RCC 7860 (cell line): Measurements from ENCODE around the gene AKR1B15.
"Not testable (repeated sequence)": the region's sequence is repeated elsewhere in the genome, so short reads cannot be mapped to it uniquely, and the experiment has no call there.

Experiments
- DNase-seq: peaks from one replicate; pipeline ENCODE4 v3.0.0-alpha.2; 2015; ENCODE audit warnings: low spot score
- FAIRE-seq: peaks from 2 replicates; lab custom pipeline; 2012; peaks lifted over from hg19 to GRCh38; lab: Jason Lieb, UNC

Gene AKR1B15

GRCh38 chr7:134548877-134549276 lies at the start of gene AKR1B15:
TSS of gene AKR1B15 (plus strand) at chr7:134549110. CDS start at chr7:134564620, 15,510 bp downstream.
- FAIRE-seq (peak; percentile 75), DNase-seq (peak; percentile 78)

GRCh38 chr7:134500406-134500805 lies 48.5 kb upstream of the AKR1B15 start:
- DNase-seq (no peak), FAIRE-seq (no peak)

GRCh38 chr7:134500982-134501381 lies 47.9 kb upstream of the AKR1B15 start:
- no peak for FAIRE-seq
- no peak for DNase-seq

DNA sequence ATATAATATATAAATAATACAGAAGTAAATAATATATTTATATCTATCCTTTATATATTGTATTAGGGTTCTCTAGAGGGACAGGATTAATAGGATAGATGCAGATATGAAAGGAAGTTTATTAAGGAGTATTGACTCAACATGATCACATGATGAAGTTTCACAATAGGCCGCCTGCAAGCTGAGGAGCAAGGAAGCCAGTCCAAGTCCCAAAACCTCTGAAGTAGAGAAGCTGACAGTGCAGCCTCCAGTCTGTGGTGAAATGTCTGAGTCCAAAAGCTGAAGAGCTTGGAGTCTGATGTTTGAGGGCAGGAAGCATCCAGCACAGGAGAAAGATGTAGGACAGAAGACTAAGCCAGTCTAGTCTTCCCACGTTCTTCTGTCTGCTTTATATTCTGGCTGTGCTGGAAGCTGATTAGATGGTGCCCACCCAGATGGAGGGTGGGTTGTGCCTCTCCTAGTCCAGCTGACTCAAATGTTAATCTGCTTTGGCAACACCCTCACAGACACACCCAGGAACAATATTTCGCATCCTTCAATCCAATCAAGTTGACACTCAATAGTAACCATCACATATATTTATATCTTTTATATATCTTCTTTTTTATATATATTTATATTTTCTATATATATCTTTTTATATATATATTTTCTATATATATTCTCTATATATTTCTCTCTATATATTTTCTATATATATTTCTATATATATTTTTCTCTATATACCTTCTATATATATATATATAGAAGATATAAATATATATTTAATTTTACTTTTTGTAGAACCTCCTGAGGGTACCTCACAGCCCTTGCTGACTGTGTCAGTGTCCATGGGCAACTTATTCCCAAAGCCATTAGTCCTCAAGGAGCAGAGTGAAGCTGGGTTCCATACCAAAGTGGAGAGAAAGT lies 46.2 kb upstream of the AKR1B15 start:
- DNase-seq (no peak), FAIRE-seq (peak; percentile 82)

GRCh38 chr7:134504660-134505164 lies 44.2 kb upstream of the AKR1B15 start:
- FAIRE-seq (no peak), DNase-seq (no peak)

- FAIRE-seq = no peak
- no peak for DNase-seq
Measured at GRCh38 chr7:134505856-134506255, 43.1 kb upstream of the AKR1B15 start.

- DNase-seq (no peak), FAIRE-seq (no peak)
Measured at GRCh38 chr7:134509010-134509409, 39.9 kb upstream of the AKR1B15 start.

DNA sequence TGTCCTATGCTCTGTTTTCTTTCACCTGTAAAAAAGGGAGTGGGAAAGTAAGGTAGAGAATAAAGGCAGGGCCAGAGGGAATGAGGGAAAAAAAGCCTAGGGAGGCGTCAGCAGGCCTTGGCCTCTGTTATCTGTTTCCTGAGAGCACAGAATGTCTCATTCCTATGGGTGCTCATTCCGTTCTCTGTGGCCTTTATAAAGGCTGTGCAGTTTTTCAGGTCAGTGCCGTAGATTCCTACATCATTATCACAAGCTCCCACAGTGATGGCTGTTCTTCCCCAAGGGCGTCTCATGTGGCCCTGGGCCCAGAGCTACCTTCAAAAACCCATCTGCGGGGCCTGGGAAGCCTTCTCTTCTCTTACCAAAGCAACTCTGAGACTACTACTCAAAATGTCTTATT lies 38.3 kb upstream of the AKR1B15 start:
- FAIRE-seq (no peak), DNase-seq (no peak)

- FAIRE-seq = no peak
- DNase-seq = no peak
Measured at GRCh38 chr7:134512271-134512670, 36.6 kb upstream of the AKR1B15 start.

- peak; percentile 53 for DNase-seq
- peak; percentile 69 for FAIRE-seq
Measured at GRCh38 chr7:134513169-134513752, 35.6 kb upstream of the AKR1B15 start.

GRCh38 chr7:134514106-134514505 lies 34.8 kb upstream of the AKR1B15 start:
- no peak for DNase-seq
- no peak for FAIRE-seq

DNA sequence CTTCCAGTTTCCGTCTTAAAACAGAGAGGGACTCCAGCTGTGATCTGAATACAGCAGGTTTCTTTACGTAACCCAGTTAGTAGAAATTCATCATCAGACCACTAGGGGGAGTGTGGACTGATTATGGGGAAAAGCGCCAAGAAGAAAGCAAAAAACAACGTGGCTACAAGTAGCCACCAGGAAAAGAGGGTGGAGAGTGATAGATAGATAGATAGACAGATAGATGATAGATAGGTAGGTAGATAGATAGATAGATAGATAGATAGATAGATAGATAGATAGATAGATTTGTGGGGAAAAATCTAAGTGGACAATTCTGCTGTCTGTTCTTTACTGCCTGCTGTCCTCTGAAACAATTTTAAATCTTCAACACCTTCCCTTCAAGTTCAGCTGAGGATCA lies 34.2 kb upstream of the AKR1B15 start:
- FAIRE-seq (peak; percentile 62), DNase-seq (peak; percentile 70)

DNA sequence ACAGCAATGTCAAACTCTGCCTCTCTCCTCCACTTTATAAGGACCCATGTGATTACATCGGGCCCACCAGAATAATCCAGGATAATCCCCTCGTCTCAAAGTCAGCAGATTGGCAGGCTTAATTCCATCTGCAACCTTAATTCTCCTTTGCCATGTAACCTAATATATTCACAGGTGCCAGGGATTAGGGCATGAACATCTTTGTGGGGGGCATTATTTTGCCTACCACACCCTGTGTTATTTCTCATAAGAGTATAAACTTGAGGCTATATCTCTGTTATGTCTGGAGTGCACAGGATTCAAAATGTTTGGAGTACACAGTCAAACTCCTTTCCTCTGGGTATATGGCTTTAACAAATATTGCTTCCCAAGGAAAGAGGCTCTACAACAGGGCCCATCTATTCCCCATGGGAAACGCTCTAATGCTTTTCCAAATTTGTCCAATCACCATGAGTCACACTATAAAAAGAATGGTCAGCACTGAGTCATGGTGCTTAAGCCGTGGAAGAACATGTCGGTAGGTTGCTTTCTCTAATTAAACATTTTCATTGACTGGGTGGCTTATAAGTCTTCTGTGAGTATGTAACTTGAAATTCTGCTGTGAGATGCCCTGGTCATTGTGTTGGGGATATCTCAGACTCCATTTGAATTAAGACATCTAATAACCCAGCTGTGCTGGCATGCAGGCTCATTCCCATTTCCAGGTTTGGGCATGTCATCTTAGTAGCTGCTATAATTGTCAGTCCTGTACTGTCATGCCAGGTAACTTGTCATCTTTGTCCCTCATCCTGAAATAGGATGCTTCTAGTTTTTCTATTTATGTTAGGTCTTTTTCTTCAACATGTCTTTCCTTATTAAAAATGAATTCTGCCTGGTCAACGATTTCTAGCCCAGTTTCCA lies 33.1 kb upstream of the AKR1B15 start:
- DNase-seq (peak; percentile 93), FAIRE-seq (peak; percentile 95)

GRCh38 chr7:134520130-134520529 lies 28.8 kb upstream of the AKR1B15 start:
- FAIRE-seq = peak; percentile 14
- DNase-seq = no peak

- DNase-seq (no peak), FAIRE-seq (no peak)
Measured at GRCh38 chr7:134522601-134523000, 26.3 kb upstream of the AKR1B15 start.

GRCh38 chr7:134525449-134525848 lies 23.5 kb upstream of the AKR1B15 start:
- not testable (repeated sequence) for DNase-seq, FAIRE-seq

DNA sequence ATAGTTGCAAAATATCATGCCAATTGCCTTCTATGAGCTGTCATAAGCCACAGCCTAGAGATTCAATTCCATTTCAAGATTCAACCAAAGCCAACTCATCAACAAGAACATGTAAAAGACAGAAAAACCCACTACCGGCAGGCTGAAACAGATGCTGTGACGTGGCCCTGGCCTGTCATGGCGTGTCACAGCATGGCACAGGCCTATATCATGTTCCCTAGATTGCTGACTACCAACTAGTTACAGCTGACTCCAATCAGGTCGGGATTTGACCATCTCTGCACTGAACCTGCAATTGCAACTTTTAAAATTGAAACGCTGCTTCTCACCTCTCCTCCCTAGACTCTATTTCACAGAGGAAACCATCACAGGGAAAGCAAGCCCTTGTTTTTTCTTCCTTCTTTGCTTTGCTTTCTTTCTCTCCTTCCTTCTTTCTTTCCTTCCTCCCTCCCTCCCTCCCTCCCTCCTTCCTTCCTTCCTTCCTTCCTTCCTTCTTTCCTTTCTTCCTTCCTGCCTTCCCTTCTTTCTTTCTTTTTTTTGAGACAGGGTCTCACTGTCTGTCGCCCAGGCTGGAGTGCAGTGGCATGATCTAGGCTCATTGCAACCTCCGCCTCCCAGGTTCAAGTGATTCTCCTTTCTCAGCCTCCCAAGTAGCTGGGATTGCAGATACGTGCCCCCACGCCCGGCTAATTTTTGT lies 22.2 kb upstream of the AKR1B15 start:
- not testable (repeated sequence) for DNase-seq, FAIRE-seq

DNA sequence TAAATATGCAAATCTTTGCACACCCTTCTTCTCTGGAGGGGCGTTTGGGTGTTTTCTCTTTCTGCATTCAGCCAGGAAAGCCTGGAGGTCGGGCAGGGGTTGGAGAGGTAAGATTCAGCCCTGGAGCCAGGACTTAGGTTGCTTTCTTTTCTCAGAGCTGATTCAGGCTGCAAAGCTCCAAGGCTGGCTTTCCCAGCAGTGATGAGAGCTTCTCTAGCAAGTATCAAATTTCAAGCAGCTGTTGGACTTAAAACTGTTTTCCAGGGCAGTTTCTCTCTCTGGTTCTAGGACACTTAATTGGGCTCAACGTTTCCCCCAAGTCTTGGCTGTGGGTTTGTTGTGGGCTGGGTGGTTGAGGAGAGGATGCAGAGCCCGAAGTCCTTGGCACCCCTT lies 20.9 kb upstream of the AKR1B15 start:
- FAIRE-seq = no peak
- DNase-seq = no peak

DNA sequence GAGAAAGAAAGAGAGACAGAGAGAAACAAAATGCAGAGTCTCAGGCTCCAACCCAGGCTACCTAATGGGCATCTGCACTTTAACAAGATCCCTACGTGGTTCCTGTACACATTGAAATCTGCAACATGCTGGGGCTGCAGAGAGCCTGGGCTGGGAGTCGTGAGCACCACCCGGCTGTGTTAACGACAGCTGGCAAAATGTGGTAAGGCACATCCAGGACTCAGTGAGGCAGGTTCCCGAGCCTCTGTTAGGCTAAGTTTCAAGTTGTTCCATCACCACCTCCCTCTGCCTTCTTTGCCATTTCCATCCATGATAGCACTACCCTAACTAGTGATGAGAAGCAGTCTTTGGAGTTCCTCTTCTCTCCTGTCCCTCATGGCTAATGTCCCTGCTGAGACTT lies 20.2 kb upstream of the AKR1B15 start:
- FAIRE-seq = no peak

DNA sequence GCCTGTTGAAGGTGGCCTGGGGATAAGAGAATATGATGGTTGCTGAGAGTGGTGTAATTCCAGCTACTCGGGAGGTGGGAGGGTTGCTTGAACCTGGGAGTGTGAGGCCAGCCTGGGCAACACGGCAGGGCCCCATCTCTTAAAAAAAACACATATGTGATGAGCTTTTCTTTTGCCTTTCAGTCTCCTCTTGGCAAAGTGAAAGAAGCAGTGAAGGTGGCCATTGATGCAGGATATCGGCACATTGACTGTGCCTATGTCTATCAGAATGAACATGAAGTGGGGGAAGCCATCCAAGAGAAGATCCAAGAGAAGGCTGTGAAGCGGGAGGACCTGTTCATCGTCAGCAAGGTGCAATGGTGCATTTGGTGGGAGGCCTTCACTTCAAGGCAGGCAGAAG lies 18.4 kb upstream of the AKR1B15 start:
- no peak for DNase-seq
- FAIRE-seq = no peak

More for the DNA sequence above, 20.2 kb upstream of the AKR1B15 start:
- DNase-seq = no peak
